Activated naive CD4-positive, alpha-beta T cell treated with anti-CD3 and anti-CD28 coated beads, Interleukin-2, amount 50 U/mL, for 72 hours (primary cell): ENCODE data around the gene AP3S1. TPM values are rescaled to one million over a fixed set of nuclear protein-coding genes. Genes with fewer than 3 reads are reported as not detected.
A peak's percentile ranks its signal among the peaks of the same experiment; 100 is the strongest.

ENCODE experiments used
- ATAC-seq, 2 donors: fragments of 150-1000 bp; cut with Tn5 transposase; 2 replicates each; pipeline ENCODE4 v1.10.0; 2021; ENCODE audit warnings: mild to moderate bottlenecking in 2 of 2, moderate library complexity in 2 of 2
- DNase-seq, 2 donors: peaks; one replicate each; pipeline ENCODE4 v3.0.0; 2021 to 2022; ENCODE audit warnings: low spot score in 2 of 2
- H3K27ac Mint-ChIP-seq, 2 donors: one replicate each; pipeline ENCODE4 v1.8.0; 2022; ENCODE audit warnings: mild to moderate bottlenecking in 2 of 2, mixed read lengths in 2 of 2
- H3K36me3 Mint-ChIP-seq, 2 donors: one replicate each; pipeline ENCODE4 v1.8.0; 2022; ENCODE audit warnings: mixed read lengths in 2 of 2
- H3K9me3 Mint-ChIP-seq, 2 donors: one replicate each; pipeline ENCODE4 v1.8.0; 2022; ENCODE audit warnings: mixed read lengths in 2 of 2
- total RNA-seq, 2 donors: library from RNA; stranded (reverse); gene quantifications; one replicate each; pipeline ENCODE4 v1.2.3, GENCODE V29; 2022

AP3S1 gene
- total RNA-seq, 2 donors from 2014 or later: 47.6 to 126 TPM

GRCh38 chr5:115941051-115941675 lies 99.4 kb downstream of the AP3S1 start:
- ATAC-seq: no peak
- no peak for DNase-seq
- H3K36me3 Mint-ChIP-seq: no peaks in the 10 kb centered on the region

DNA sequence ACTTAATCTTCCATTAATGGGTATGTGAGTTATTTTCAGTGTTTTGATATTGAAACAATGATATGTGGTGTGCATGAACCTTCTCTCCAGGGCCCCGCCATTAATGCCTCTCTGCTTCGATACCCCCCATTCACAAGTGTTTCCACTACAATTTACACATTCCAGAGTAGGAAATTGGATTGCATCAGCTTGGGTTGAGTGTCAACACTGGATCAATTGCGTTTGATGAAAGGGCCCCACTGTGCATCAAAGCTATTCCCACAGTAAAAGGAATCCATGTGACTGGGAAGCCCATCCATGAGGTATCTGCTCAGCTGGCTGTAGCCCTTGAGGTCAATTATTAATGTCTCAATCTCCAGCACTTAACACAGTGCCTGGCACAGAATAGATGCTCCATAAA lies 102.8 kb downstream of the AP3S1 start:
- Mint-ChIP-seq H3K36me3 (no peaks in the 10 kb centered on the region), H3K9me3 (peaks cover 0 to 5% of the 10 kb centered on the region in 2 donors), H3K27ac (no peak overlapping the region)
- ATAC-seq (no peak), DNase-seq (no peak)

More at GRCh38 chr5:115941051-115941675, 99.4 kb downstream of the AP3S1 start:
- peaks cover 0 to 5% of the 10 kb centered on the region in 2 donors for H3K9me3 Mint-ChIP-seq
- H3K27ac Mint-ChIP-seq: no peak overlapping the region

DNA sequence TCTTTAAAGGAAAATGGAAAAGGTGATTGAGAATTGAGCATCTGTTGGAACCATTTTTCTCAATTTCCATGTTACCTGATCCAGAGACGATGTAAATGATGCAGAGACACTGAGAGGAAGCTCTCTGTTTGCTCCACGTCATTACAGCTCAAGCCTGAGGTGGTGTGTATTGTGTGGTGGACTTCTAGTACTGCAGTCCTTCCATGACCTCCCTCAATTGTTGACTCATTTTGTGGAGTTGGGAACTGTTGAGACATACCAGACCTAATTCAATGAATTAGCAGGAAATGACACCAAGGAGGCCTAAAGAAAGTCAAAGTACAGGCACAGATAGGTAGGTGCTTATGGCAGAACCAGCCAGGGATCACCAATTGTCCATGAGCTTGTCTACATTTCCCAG lies 104.9 kb downstream of the AP3S1 start:
- Mint-ChIP-seq H3K27ac (no peak overlapping the region), H3K9me3 (no peaks in the 10 kb centered on the region), H3K36me3 (no peaks in the 10 kb centered on the region)
- no peak for ATAC-seq
- no peak for DNase-seq

- Mint-ChIP-seq H3K9me3 (no peaks in the 10 kb centered on the region), H3K27ac (no peak overlapping the region), H3K36me3 (peaks cover 0 to under 1% of the 10 kb centered on the region in 2 donors)
- DNase-seq: no peak
- no peak for ATAC-seq
Observed at GRCh38 chr5:115947260-115947659, 105.5 kb downstream of the AP3S1 start.

- peaks cover 0 to 4% of the 10 kb centered on the region in 2 donors for H3K36me3 Mint-ChIP-seq
Observed at GRCh38 chr5:115948091-115948534, 106.4 kb downstream of the AP3S1 start.

GRCh38 chr5:115949096-115949495 lies 107.4 kb downstream of the AP3S1 start:
- no peak overlapping the region for H3K27ac Mint-ChIP-seq
- no peak for DNase-seq
- peaks cover 0 to 4% of the 10 kb centered on the region in 2 donors for H3K36me3 Mint-ChIP-seq
- no peak for ATAC-seq
- no peaks in the 10 kb centered on the region for H3K9me3 Mint-ChIP-seq

More at GRCh38 chr5:115948091-115948534, 106.4 kb downstream of the AP3S1 start:
- no peaks in the 10 kb centered on the region for H3K9me3 Mint-ChIP-seq
- ATAC-seq (no peak), DNase-seq (no peak)
- no peak overlapping the region for H3K27ac Mint-ChIP-seq

DNA sequence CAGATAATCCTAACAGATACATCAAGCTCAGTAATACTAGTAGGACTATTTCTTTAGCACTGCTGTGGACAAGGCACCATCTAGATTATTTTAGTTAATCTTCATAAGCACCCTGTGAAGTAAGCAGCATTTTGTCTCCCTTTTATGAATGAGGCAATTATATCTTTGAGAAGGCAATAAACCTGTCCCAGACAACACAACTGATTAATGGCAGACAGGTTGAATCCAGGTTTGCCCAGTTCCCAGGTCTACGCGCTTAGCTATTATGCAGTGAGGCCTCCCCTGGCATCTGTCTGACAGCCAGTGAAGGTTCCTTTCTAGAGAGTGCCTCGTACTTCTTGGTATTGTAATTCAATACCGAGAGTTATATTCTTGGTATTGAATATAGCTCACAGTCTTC lies 110.9 kb downstream of the AP3S1 start:
- DNase-seq (no peak), ATAC-seq (no peak)
- H3K36me3 Mint-ChIP-seq: peaks cover 0 to 4% of the 10 kb centered on the region in 2 donors
- H3K9me3 Mint-ChIP-seq: no peaks in the 10 kb centered on the region
- no peak overlapping the region for H3K27ac Mint-ChIP-seq

DNA sequence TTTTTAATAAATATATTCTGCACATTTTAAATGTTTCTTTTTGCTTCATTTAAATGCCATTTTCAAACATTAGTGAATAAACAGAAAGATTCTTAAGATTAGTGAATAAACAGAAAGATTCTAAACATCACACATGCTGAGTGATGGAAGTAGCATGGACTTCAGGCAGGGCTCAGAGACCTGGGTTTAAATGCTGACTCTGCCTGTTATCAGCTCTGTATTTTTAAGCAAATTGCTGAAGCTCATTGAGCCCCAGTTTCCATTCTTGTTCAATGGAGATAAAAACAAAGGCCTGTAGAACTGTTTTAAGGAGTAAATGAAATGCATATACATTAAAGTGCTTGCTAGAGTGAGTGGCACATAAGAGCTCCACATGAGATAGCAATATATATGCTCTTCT lies 112.4 kb downstream of the AP3S1 start:
- DNase-seq (no peak), ATAC-seq (no peak)
- no peak overlapping the region for H3K27ac Mint-ChIP-seq
- H3K36me3 Mint-ChIP-seq: peaks cover 0 to 4% of the 10 kb centered on the region in 2 donors
- H3K9me3 Mint-ChIP-seq: no peaks in the 10 kb centered on the region

DNA sequence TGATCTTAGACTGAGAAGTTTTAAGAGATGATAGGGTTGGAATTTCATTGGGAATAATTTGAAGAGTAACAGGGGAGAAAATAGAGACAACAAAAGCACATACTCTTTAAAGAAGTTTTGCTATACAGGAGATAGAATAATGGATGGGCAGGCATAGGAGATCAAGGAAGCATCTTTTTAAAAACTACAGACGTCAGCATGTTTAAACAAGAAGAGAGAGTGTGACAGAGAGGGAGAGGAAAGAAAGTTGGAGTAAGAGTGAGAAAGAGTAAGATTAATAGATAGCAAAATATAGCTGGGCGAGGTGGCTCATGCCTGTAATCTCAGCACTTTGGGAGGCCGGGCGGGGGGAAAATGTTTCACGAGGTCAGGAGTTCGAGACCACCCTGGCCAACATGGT lies 115.2 kb downstream of the AP3S1 start:
- Mint-ChIP-seq H3K36me3 (peaks cover 0 to 4% of the 10 kb centered on the region in 2 donors), H3K9me3 (no peaks in the 10 kb centered on the region), H3K27ac (no peak overlapping the region)
- DNase-seq: no peak
- no peak for ATAC-seq

GRCh38 chr5:115961381-115962238 lies 119.9 kb downstream of the AP3S1 start:
- H3K9me3 Mint-ChIP-seq: no peaks in the 10 kb centered on the region
- no peak for ATAC-seq
- peaks cover 0 to 11% of the 10 kb centered on the region in 2 donors for H3K36me3 Mint-ChIP-seq
- peak in 1 of 2 donors; percentile 2 for DNase-seq
- no peak overlapping the region for H3K27ac Mint-ChIP-seq

DNA sequence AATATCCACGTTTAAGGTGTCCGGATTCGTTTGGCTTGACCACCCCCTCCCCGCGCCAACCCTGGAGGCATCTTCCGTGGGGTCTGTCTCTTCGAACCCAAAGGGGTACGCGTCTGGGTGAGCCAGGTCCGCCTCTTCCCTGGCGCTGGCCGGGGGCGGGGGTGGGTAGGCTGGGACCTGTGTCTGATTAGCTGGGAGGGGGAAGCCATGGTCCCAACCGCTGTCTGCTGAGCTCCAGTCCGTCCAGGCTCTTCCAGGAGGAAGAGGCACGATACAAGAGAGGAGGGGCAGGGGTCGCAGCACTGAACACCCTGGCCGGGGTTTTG lies 120.5 kb downstream of the AP3S1 start, which contains the start of gene LVRN:
Gene LVRN, plus strand, starts transcription at position 237 of the 326 bp plus-strand sequence. CDS start 143 bp downstream, outside the sequence.
- DNase-seq: no peak
- no peak for ATAC-seq
- H3K27ac Mint-ChIP-seq: no peak within 1 kb of the TSS
- peaks cover 0 to 11% of the 10 kb centered on the region in 2 donors for H3K36me3 Mint-ChIP-seq
- no peaks in the 10 kb centered on the region for H3K9me3 Mint-ChIP-seq

DNA sequence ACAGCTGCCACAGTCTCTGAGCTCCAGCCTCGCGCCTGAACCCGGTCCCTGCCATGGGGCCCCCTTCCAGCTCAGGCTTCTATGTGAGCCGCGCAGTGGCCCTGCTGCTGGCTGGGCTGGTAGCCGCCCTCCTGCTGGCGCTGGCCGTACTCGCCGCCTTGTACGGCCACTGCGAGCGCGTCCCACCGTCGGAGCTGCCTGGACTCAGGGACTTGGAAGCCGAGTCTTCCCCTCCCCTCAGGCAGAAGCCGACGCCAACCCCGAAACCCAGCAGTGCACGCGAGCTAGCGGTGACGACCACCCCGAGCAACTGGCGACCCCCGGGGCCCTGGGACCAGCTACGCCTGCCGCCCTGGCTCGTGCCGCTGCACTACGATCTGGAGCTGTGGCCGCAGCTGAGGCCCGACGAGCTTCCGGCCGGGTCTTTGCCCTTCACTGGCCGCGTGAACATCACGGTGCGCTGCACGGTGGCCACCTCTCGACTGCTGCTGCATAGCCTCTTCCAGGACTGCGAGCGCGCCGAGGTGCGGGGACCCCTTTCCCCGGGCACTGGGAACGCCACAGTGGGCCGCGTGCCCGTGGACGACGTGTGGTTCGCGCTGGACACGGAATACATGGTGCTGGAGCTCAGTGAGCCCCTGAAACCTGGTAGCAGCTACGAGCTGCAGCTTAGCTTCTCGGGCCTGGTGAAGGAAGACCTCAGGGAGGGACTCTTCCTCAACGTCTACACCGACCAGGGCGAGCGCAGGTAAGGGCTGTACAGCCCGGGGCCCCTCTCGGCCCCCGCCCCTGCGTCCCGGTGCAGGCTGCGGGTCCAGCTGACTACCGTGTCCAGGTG lies 121.0 kb downstream of the AP3S1 start:
- Mint-ChIP-seq H3K36me3 (peaks cover 0 to 11% of the 10 kb centered on the region in 2 donors), H3K27ac (no peak overlapping the region), H3K9me3 (no peaks in the 10 kb centered on the region)
- peak in 1 of 2 donors; percentile 7 for DNase-seq
- ATAC-seq: peak in 1 of 2 donors; percentile 40

DNA sequence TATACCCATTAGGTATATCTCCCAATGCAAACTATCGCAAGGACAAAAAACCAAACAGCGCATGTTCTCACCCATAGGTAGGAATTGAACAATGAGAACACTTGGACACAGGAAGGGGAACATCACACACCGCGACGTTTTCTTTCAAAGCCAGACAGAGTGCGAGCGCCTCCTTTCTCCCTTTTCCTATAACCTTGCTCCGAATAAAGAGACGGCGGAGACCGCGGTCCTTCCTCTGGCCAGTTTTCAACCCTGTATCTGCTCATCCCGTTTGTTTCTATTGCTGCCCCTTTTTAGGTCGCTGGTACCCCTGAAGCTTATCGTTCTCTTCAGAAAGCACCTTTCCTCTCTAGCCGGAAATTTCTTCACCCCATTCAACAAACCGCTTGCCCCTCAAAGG lies 121.8 kb downstream of the AP3S1 start:
- no peaks in the 10 kb centered on the region for H3K9me3 Mint-ChIP-seq
- no peak for DNase-seq
- H3K27ac Mint-ChIP-seq: no peak overlapping the region
- peaks cover 0 to 11% of the 10 kb centered on the region in 2 donors for H3K36me3 Mint-ChIP-seq
- ATAC-seq: no peak
